ENCODE data around the gene CDC42.

- TF ChIP-seq CTCF (IDR thresholded peaks at IDR 0.05) (no peak), EP300 (IDR thresholded peaks at IDR 0.05) (no peak)
Measured at GRCh38 chr1:22045604-22046228, 6.8 kb upstream of the CDC42 start.
